Measurements from ENCODE around the gene CRISPLD2.
"Not testable (repeated sequence)": the region's sequence is repeated elsewhere in the genome, so short reads cannot be mapped to it uniquely, and the experiment has no call there.

Gene CRISPLD2

GRCh38 chr16:84862804-84863480 lies 43.2 kb downstream of the CRISPLD2 start:
- no peak for DNase-seq

- DNase-seq = no peak
Measured at GRCh38 chr16:84863481-84863814, 43.7 kb downstream of the CRISPLD2 start.

- no peak for DNase-seq
Measured at GRCh38 chr16:84864326-84864955, 44.7 kb downstream of the CRISPLD2 start.

- DNase-seq = no peak
Measured at GRCh38 chr16:84867696-84868095, 47.9 kb downstream of the CRISPLD2 start.

- DNase-seq = no peak
Measured at GRCh38 chr16:84868328-84868727, 48.5 kb downstream of the CRISPLD2 start.

GRCh38 chr16:84868829-84869472 lies 49.2 kb downstream of the CRISPLD2 start:
- DNase-seq = no peak

- no peak for DNase-seq
Measured at GRCh38 chr16:84869473-84869845, 49.7 kb downstream of the CRISPLD2 start.

- not testable (repeated sequence) for DNase-seq
Measured at GRCh38 chr16:84872971-84873370, 53.2 kb downstream of the CRISPLD2 start.

- DNase-seq = no peak
Measured at GRCh38 chr16:84874004-84874435, 54.2 kb downstream of the CRISPLD2 start.

- DNase-seq = no peak
Measured at GRCh38 chr16:84874553-84874952, 54.8 kb downstream of the CRISPLD2 start.

- DNase-seq = no peak
Measured at GRCh38 chr16:84874983-84875382, 55.2 kb downstream of the CRISPLD2 start.

GRCh38 chr16:84875846-84876245 lies 56.1 kb downstream of the CRISPLD2 start:
- no peak for DNase-seq

- DNase-seq = no peak
Measured at GRCh38 chr16:84876873-84877606, 57.3 kb downstream of the CRISPLD2 start.

GRCh38 chr16:84878770-84879169 lies 59.0 kb downstream of the CRISPLD2 start:
- no peak for DNase-seq

- DNase-seq = peak; percentile 3
Measured at GRCh38 chr16:84879569-84880487, 60.0 kb downstream of the CRISPLD2 start.

- no peak for DNase-seq
Measured at GRCh38 chr16:84881702-84882521, 62.1 kb downstream of the CRISPLD2 start.

- no peak for DNase-seq
Measured at GRCh38 chr16:84883301-84883700, 63.5 kb downstream of the CRISPLD2 start.

- no peak for DNase-seq
Measured at GRCh38 chr16:84884246-84884595, 64.4 kb downstream of the CRISPLD2 start.

GRCh38 chr16:84884596-84885341 lies 65.0 kb downstream of the CRISPLD2 start:
- no peak for DNase-seq

- no peak for DNase-seq
Measured at GRCh38 chr16:84885342-84885910, 65.6 kb downstream of the CRISPLD2 start.
